Esophagus muscularis mucosa (tissue), 3 donors: Measurements from ENCODE around the gene MAP9.

Experiments
- CTCF ChIP-seq, 3 experiments: fragments of 200-600 bp in 2 of 3; fragments of 450-650 bp in 1 of 3; sonication (generic) in 2 of 3; IDR thresholded peaks; one replicate each; pipeline ENCODE4 v1.5.1; 2017 to 2019; ENCODE audit warnings: antibody characterized with exemption in 3 of 3, mild to moderate bottlenecking in 2 of 3, moderate library complexity in 1 of 3
- POLR2A ChIP-seq: fragments of 450-650 bp; IDR thresholded peaks from one replicate; pipeline ENCODE4 v1.6.1; 2017; ENCODE audit warnings: antibody characterized with exemption, moderate library complexity, mild to moderate bottlenecking, low read depth
- POLR2AphosphoS5 ChIP-seq, 2 donors: sonication (generic); formaldehyde crosslinking; IDR thresholded peaks; one replicate each; pipeline ENCODE4 v1.6.1; 2017; ENCODE audit warnings: antibody characterized with exemption in 2 of 2

- TF ChIP-seq POLR2AphosphoS5 (IDR thresholded peaks at IDR 0.05) = no peak
- no peak for TF ChIP-seq CTCF (IDR thresholded peaks at IDR 0.05)
- TF ChIP-seq POLR2A = no peak
These were observed 77.7 kb downstream of the MAP9 start for GRCh38 chr4:155299103-155299502.
